Mesenchymal stem cell (in vitro differentiated cells and primary cell): ENCODE measurements around the gene SLC16A5.

Source experiments
- DNase-seq: peaks from one replicate; pipeline ENCODE4 v3.0.0-alpha.2; 2013
- H2AFZ ChIP-seq: one replicate; pipeline ENCODE4 v1.6.1; 2013; ENCODE audit warnings: low read depth, mild to moderate bottlenecking, control low read depth, inconsistent platforms, low read length, moderate library complexity
- H2AK5ac ChIP-seq: 2 replicates; pipeline ENCODE4 v1.6.1; 2013; ENCODE audit warnings: low read length, moderate library complexity, mild to moderate bottlenecking, inconsistent platforms; ENCODE audit not compliant: severe bottlenecking
- H2BK120ac ChIP-seq: one replicate; pipeline ENCODE4 v1.6.1; 2013; ENCODE audit warnings: low read depth, mild to moderate bottlenecking, inconsistent platforms, low read length, moderate library complexity
- H2BK12ac ChIP-seq, 2 experiments: one replicate each; pipeline ENCODE4 v1.6.1; 2013; ENCODE audit warnings: inconsistent platforms in 2 of 2, low read length in 2 of 2, mild to moderate bottlenecking in 2 of 2, moderate library complexity in 2 of 2, control low read depth in 1 of 2
- H2BK15ac ChIP-seq: one replicate; pipeline ENCODE4 v1.6.1; 2013; ENCODE audit warnings: mild to moderate bottlenecking, low read depth, inconsistent platforms; ENCODE audit not compliant: poor library complexity, severe bottlenecking
- H2BK5ac ChIP-seq: 2 replicates; pipeline ENCODE4 v1.6.1; 2013; ENCODE audit warnings: low read depth, mild to moderate bottlenecking, low read length, control low read depth, inconsistent platforms; ENCODE audit not compliant: poor library complexity, severe bottlenecking
- H3K14ac ChIP-seq, 2 experiments: one replicate each; pipeline ENCODE4 v1.6.1; 2013; ENCODE audit warnings: inconsistent platforms in 2 of 2, low read length in 2 of 2, control low read depth in 1 of 2, mild to moderate bottlenecking in 1 of 2, moderate library complexity in 1 of 2
- H3K18ac ChIP-seq, 2 experiments: one replicate each; pipeline ENCODE4 v1.6.1; 2013; ENCODE audit warnings: inconsistent platforms in 2 of 2, low read length in 2 of 2, control low read depth in 1 of 2, low read depth in 1 of 2, mild to moderate bottlenecking in 1 of 2
- H3K23ac ChIP-seq, 2 experiments: one replicate each; pipeline ENCODE4 v1.6.1; 2013; ENCODE audit warnings: inconsistent platforms in 2 of 2, low read length in 2 of 2, mild to moderate bottlenecking in 2 of 2, moderate library complexity in 2 of 2, control low read depth in 1 of 2
- H3K27ac ChIP-seq: 2 replicates; pipeline ENCODE4 v1.5.1; 2013; ENCODE audit warnings: mild to moderate bottlenecking, moderate library complexity, low read length, control low read depth, inconsistent platforms; ENCODE audit not compliant: poor library complexity, severe bottlenecking
- H3K27me3 ChIP-seq, 2 experiments: 2 replicates each; pipeline versions ENCODE4 v1.6.1 to v1.7.0; 2013; ENCODE audit warnings: low read length in 2 of 2, mild to moderate bottlenecking in 2 of 2, moderate library complexity in 2 of 2, control low read depth in 1 of 2, inconsistent platforms in 1 of 2; ENCODE audit not compliant: control insufficient read depth in 1 of 2, insufficient read depth in 1 of 2
- H3K36me3 ChIP-seq, 2 experiments: 2 replicates each; pipeline versions ENCODE4 v1.6.1 to v1.7.0; 2013; ENCODE audit warnings: low read length in 2 of 2, control low read depth in 1 of 2, inconsistent platforms in 1 of 2, low read depth in 1 of 2, mild to moderate bottlenecking in 1 of 2; ENCODE audit not compliant: insufficient read depth in 2 of 2, control insufficient read depth in 1 of 2
- H3K4ac ChIP-seq, 2 experiments: one replicate each; pipeline ENCODE4 v1.6.1; 2013; ENCODE audit warnings: inconsistent platforms in 2 of 2, low read length in 2 of 2, mild to moderate bottlenecking in 2 of 2, moderate library complexity in 2 of 2, control low read depth in 1 of 2, low read depth in 1 of 2
- H3K4me1 ChIP-seq: 2 replicates; pipeline ENCODE4 v1.6.1; 2013; ENCODE audit warnings: low read depth, low read length, control low read depth; ENCODE audit not compliant: control insufficient read depth, insufficient read depth
- H3K4me2 ChIP-seq: 2 replicates; pipeline ENCODE4 v1.6.1; 2013; ENCODE audit warnings: low read length, mild to moderate bottlenecking, inconsistent platforms; ENCODE audit not compliant: poor library complexity, severe bottlenecking
- H3K4me3 ChIP-seq, 2 experiments: 2 replicates each; pipeline versions ENCODE4 v1.5.1 to v1.7.0; 2013; ENCODE audit warnings: low read length in 2 of 2, mild to moderate bottlenecking in 2 of 2, control low read depth in 1 of 2, low read depth in 1 of 2; ENCODE audit not compliant: insufficient read depth in 1 of 2
- H3K79me1 ChIP-seq: replicated peaks from 2 replicates; pipeline ENCODE4 v1.6.1; 2013; ENCODE audit warnings: mild to moderate bottlenecking, control low read depth, low read length, inconsistent platforms; ENCODE audit not compliant: poor library complexity, severe bottlenecking
- H3K9ac ChIP-seq: 2 replicates; pipeline ENCODE4 v1.7.0; 2013; ENCODE audit warnings: mild to moderate bottlenecking, low read length, moderate library complexity
- H3K9me3 ChIP-seq: 2 replicates; pipeline ENCODE4 v1.7.0; 2013; ENCODE audit warnings: mild to moderate bottlenecking, low read length; ENCODE audit not compliant: control insufficient read depth
- H4K8ac ChIP-seq: one replicate; pipeline ENCODE4 v1.6.1; 2013; ENCODE audit warnings: inconsistent platforms, mild to moderate bottlenecking, low read length, moderate library complexity
- H4K91ac ChIP-seq: one replicate; pipeline ENCODE4 v1.6.1; 2013; ENCODE audit warnings: mild to moderate bottlenecking, low read length, inconsistent platforms
- WGBS: methylation state at CpG from one replicate; pipeline ENCODE4 v1.1.7; 2013; ENCODE audit warnings: mixed read lengths; 5-methylcytosine and 5-hydroxymethylcytosine counted together

SLC16A5 gene

DNA sequence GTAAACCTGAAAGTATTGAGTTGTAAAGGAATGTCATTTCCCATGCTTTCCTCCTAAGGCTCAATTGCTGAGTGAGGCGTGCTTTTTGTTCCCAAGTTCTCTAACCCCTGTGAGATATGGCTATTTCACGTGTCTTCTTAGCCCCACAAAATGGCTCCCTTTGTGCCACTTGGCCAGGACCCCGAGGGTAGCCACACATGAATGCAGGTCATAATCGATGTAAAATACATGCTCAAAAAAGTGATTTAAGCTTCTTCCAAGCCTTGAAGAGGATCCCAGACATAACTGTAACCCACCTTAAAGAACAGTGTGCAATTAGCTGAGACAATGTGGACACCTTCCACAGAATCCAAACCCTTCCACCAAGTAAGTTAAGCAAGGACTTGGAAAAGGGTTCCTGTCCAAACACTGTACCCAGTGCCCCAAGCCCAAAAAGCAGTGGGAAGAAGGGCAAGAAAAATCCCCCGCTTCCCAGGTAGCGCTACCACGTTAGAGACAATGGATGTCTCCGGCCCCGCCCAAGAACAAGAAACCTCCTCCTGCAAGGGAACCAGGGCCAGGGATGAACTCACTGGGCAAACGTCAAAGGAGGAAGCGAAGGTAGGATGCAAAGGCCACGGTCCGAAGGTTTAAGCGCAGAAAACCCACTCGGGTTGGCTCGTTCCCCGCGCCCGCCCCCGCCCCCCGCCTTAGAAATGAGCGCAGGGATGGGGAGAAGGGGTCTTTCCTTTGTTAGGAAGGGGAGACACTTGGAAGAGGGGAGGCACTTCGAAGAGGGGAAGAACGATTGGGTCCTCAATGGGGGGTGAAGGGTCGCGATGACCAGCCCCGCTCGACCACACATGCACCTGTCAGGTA lies 65.4 kb downstream of the SLC16A5 start:
- Histone ChIP-seq H4K8ac (peak overlapping the region; percentile 55), H3K79me1 (no peaks in the 10 kb centered on the region), H3K27ac (no peak overlapping the region), H3K4me1 (peaks cover 6% of the 10 kb centered on the region), H3K9ac (peak overlapping the region; percentile 89), H3K27me3 (no peaks in the 10 kb centered on the region), H3K4ac (peak overlapping the region; percentile 54 to 75), H3K23ac (peak overlapping the region in 1 of 2 experiments; percentile 59), H2BK120ac (peak overlapping the region; percentile 19), H3K4me2 (peak overlapping the region; percentile 57), H2BK12ac (no peak overlapping the region), H3K36me3 (peaks cover 6 to 13% of the 10 kb centered on the region in 2 experiments), H3K4me3 (peak overlapping the region; percentile 85 to 93), H2AFZ (no peak overlapping the region), H2BK15ac (no peak overlapping the region), H2BK5ac (no peak overlapping the region), H3K14ac (peak overlapping the region in 1 of 2 experiments; percentile 46), H4K91ac (peak overlapping the region; percentile 61), H2AK5ac (no peak overlapping the region), H3K18ac (peak overlapping the region; percentile 83 to 94), H3K9me3 (no peaks in the 10 kb centered on the region)
- under 1% methylated on average over 28 of the region's 28 CpGs for WGBS
- peak; percentile 45 for DNase-seq

DNA sequence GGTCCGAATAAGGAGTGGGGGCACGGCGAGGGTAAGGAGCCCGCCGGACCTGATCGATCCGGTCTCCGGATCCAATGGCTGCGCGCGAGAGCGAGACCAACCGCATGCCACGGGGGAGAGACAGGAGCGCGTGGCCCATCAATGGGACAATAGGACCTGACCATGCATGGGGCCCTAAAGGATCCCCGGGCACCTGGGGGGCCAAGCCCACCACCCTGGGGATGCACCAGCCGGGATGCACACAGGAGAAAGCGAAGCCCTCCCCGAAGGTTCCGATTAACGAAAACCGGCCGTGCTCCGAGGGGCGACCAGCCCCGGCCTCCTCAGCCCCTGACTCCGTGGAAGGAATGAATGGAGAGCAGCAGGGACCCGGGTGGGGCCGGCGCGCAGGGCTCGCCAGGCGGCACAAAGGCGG lies 66.0 kb downstream of the SLC16A5 start:
- peak overlapping the region; percentile 34 for H4K91ac ChIP-seq
- H2AK5ac ChIP-seq = no peak overlapping the region
- no peaks in the 10 kb centered on the region for H3K79me1 ChIP-seq
- H2BK12ac ChIP-seq = no peak overlapping the region
- no peaks in the 10 kb centered on the region for H3K9me3 ChIP-seq
- H3K36me3 ChIP-seq = peaks cover 4 to 8% of the 10 kb centered on the region in 2 experiments
- peak; percentile 43 for DNase-seq
- H2BK15ac ChIP-seq = no peak overlapping the region
- H3K23ac ChIP-seq = peak overlapping the region in 1 of 2 experiments; percentile 59
- peak overlapping the region in 1 of 2 experiments; percentile 46 for H3K14ac ChIP-seq
- peak overlapping the region; percentile 89 for H3K9ac ChIP-seq
- peak overlapping the region; percentile 85 to 93 for H3K4me3 ChIP-seq
- H3K18ac ChIP-seq = peak overlapping the region; percentile 73 to 94
- H4K8ac ChIP-seq = no peak overlapping the region
- peaks cover 4% of the 10 kb centered on the region for H3K4me1 ChIP-seq
- H3K27me3 ChIP-seq = no peaks in the 10 kb centered on the region
- under 1% methylated on average over 32 of the region's 35 CpGs for WGBS
- peak overlapping the region; percentile 71 for H2BK5ac ChIP-seq
- H2AFZ ChIP-seq = peak overlapping the region; percentile 75
- H2BK120ac ChIP-seq = peak overlapping the region; percentile 6
- peak overlapping the region; percentile 57 for H3K4me2 ChIP-seq
- peak overlapping the region; percentile 50 for H3K27ac ChIP-seq
- H3K4ac ChIP-seq = peak overlapping the region; percentile 54 to 66

DNA sequence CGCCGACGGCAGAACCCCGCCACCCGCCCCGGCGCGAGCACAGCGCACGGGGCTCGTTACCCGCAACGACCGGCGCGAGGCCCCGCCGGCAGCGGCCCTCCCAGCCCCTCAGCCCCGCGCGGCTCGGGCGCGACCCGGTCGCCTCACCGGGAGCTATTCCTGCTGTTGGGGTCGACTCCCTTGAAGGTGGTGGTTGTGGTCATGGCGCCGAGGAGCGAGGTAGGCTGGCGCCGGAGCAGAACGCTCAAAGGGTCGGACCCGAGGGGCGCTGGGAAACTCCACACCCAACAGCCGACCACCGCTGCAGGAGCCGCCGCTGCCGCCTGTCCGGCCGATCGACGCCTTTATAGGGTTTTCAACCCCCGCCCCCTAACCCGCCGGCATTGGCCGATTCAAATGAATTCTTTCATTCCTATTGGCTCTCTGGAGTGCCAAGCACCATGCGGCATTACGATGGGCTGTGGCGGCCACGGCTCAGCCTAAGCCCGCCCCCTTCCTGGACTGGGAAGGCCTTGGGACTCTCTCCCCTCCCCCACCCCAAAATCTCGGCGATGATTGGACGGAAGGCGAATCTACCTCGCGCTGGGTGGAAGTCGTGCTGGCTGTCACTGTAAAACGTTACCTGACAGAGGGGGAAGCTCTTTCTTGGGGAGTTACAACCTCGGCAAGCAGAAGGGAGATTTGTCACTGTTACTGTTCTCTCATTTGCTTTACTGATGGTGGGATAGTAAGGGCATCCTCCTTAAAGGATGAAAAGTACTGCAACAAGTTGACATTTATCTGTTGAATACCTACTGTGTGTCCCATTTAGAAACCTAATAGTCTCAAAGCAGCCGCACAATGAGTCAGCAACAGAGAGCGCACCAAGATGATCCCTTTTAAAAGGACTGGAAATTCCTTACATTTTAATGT lies 66.7 kb downstream of the SLC16A5 start, which contains the start of gene JPT1:
Gene JPT1 (minus strand): TSS at position 318 of the 912 bp plus-strand sequence. CDS start 115 bp downstream, at position 203.
- peak; percentile 99 for DNase-seq
- H3K18ac ChIP-seq = peak within 1 kb of the TSS; percentile 73 to 94
- H2AFZ ChIP-seq = peak within 1 kb of the TSS; percentile 75
- H3K4me2 ChIP-seq = peak within 1 kb of the TSS; percentile 64
- H4K91ac ChIP-seq = peak within 1 kb of the TSS; percentile 34
- H3K79me1 ChIP-seq = peaks cover 1% of the 10 kb centered on the region
- peak within 1 kb of the TSS; percentile 89 for H3K9ac ChIP-seq
- H2BK12ac ChIP-seq = no peak within 1 kb of the TSS
- H3K4me1 ChIP-seq = peaks cover 2% of the 10 kb centered on the region
- no peaks in the 10 kb centered on the region for H3K27me3 ChIP-seq
- peaks cover 4 to 13% of the 10 kb centered on the region in 2 experiments for H3K36me3 ChIP-seq
- H2BK5ac ChIP-seq = peak within 1 kb of the TSS; percentile 71
- peak within 1 kb of the TSS; percentile 54 to 75 for H3K4ac ChIP-seq
- H3K27ac ChIP-seq = peak within 1 kb of the TSS; percentile 56
- no peaks in the 10 kb centered on the region for H3K9me3 ChIP-seq
- H3K14ac ChIP-seq = peak within 1 kb of the TSS in 1 of 2 experiments; percentile 46
- H3K23ac ChIP-seq = peak within 1 kb of the TSS in 1 of 2 experiments; percentile 59
- peak within 1 kb of the TSS; percentile 85 to 93 for H3K4me3 ChIP-seq
- H2BK120ac ChIP-seq = peak within 1 kb of the TSS; percentile 6
- H4K8ac ChIP-seq = peak within 1 kb of the TSS; percentile 55
- H2BK15ac ChIP-seq = no peak within 1 kb of the TSS
- H2AK5ac ChIP-seq = no peak within 1 kb of the TSS
- WGBS = 3% methylated on average over 58 of the region's 67 CpGs
